ENCODE measurements around the gene MIAT. TPM values are rescaled to one million over a fixed set of nuclear protein-coding genes. Genes with fewer than 3 reads are reported as not detected.

Gene MIAT
- total and polyA plus RNA-seq, 4 donors = 0.18 to 1.5 (median 0.73) TPM

DNA sequence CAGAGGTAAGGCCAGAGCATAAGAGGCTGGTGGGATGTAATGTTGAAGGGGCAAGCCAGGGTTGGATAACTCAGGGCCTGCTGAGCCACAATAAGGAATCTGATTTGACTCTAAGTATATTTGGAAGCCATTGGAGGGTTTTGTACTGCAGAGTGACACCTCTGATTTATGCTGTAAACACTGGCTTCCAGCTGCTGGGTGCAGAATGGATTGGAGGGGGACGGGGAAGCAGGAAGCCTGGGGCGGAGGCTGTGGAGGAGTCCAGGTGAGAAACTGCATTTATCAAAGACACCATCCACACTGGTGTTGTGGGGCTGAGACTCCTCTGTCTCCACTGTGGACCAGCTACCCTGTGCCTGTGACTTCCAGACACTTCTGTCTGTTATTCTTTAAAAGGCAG lies 26.8 kb downstream of the MIAT start:
- no peak for TF ChIP-seq TAF1 (conservative IDR thresholded peaks at IDR 0.05)
- TF ChIP-seq HNF4A (conservative IDR thresholded peaks at IDR 0.05) = no peak
- TF ChIP-seq MAX (IDR thresholded peaks at IDR 0.05) = no peak
- TF ChIP-seq SP1 (IDR thresholded peaks at IDR 0.05) = no peak
- TF ChIP-seq ATF3 (IDR thresholded peaks at IDR 0.05) = no peak
- no peak for TF ChIP-seq FOXA1 (IDR thresholded peaks at IDR 0.05)
- TF ChIP-seq CTCF (IDR thresholded peaks at IDR 0.05; ENCODE audit: low read depth, low read length, missing input control) = no peak
- TF ChIP-seq, protein P1, sequence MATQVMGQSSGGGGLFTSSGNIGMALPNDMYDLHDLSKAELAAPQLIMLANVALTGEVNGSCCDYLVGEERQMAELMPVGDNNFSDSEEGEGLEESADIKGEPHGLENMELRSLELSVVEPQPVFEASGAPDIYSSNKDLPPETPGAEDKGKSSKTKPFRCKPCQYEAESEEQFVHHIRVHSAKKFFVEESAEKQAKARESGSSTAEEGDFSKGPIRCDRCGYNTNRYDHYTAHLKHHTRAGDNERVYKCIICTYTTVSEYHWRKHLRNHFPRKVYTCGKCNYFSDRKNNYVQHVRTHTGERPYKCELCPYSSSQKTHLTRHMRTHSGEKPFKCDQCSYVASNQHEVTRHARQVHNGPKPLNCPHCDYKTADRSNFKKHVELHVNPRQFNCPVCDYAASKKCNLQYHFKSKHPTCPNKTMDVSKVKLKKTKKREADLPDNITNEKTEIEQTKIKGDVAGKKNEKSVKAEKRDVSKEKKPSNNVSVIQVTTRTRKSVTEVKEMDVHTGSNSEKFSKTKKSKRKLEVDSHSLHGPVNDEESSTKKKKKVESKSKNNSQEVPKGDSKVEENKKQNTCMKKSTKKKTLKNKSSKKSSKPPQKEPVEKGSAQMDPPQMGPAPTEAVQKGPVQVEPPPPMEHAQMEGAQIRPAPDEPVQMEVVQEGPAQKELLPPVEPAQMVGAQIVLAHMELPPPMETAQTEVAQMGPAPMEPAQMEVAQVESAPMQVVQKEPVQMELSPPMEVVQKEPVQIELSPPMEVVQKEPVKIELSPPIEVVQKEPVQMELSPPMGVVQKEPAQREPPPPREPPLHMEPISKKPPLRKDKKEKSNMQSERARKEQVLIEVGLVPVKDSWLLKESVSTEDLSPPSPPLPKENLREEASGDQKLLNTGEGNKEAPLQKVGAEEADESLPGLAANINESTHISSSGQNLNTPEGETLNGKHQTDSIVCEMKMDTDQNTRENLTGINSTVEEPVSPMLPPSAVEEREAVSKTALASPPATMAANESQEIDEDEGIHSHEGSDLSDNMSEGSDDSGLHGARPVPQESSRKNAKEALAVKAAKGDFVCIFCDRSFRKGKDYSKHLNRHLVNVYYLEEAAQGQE (IDR thresholded peaks at IDR 0.05) = no peak
- TF ChIP-seq, protein P2, sequence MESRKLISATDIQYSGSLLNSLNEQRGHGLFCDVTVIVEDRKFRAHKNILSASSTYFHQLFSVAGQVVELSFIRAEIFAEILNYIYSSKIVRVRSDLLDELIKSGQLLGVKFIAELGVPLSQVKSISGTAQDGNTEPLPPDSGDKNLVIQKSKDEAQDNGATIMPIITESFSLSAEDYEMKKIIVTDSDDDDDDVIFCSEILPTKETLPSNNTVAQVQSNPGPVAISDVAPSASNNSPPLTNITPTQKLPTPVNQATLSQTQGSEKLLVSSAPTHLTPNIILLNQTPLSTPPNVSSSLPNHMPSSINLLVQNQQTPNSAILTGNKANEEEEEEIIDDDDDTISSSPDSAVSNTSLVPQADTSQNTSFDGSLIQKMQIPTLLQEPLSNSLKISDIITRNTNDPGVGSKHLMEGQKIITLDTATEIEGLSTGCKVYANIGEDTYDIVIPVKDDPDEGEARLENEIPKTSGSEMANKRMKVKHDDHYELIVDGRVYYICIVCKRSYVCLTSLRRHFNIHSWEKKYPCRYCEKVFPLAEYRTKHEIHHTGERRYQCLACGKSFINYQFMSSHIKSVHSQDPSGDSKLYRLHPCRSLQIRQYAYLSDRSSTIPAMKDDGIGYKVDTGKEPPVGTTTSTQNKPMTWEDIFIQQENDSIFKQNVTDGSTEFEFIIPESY (IDR thresholded peaks at IDR 0.05) = no peak
- no peak for TF ChIP-seq FOXA2 (IDR thresholded peaks at IDR 0.05)
- no peak for TF ChIP-seq RAD21 (IDR thresholded peaks at IDR 0.05)
- TF ChIP-seq NR2F2 (IDR thresholded peaks at IDR 0.05) = no peak
- no peak for TF ChIP-seq HNF4G (IDR thresholded peaks at IDR 0.05)
- TF ChIP-seq JUND (IDR thresholded peaks at IDR 0.05) = no peak
- TF ChIP-seq RXRA (IDR thresholded peaks at IDR 0.05) = no peak
- no peak for TF ChIP-seq EGR1 (IDR thresholded peaks at IDR 0.05; ENCODE audit: low read depth in 2 of 2)
- no peak for TF ChIP-seq YY1 (IDR thresholded peaks at IDR 0.05)
- H3K9me3 ChIP-seq (ENCODE audit: control insufficient read depth in 4 of 4, low read length in 3 of 4) = peaks cover 0 to 4% (median 0%) of the 10 kb centered on the region in 4 donors

GRCh38 chr22:26685601-26686000 lies 28.2 kb downstream of the MIAT start:
- Histone ChIP-seq H3K27ac (ENCODE audit: low read depth in 1 of 2, low read length in 2 of 2) (no peak overlapping the region), H3K36me3 (ENCODE audit: control insufficient read depth in 4 of 4, insufficient read depth in 3 of 4, low read depth in 1 of 4, low read length in 3 of 4) (peaks cover 0 to 8% (median 4%) of the 10 kb centered on the region in 4 donors), H3K9me3 (ENCODE audit: control insufficient read depth in 4 of 4, low read length in 3 of 4) (peaks cover 0 to 4% (median 0%) of the 10 kb centered on the region in 4 donors), H3K4me3 (ENCODE audit: low read depth in 1 of 3, low read length in 3 of 3) (no peak overlapping the region), H3K4me1 (ENCODE audit: control insufficient read depth in 4 of 4, insufficient read depth in 4 of 4, low read length in 3 of 4) (no peaks in the 10 kb centered on the region), H3K27me3 (ENCODE audit: control insufficient read depth in 4 of 4, insufficient read depth in 4 of 4, low read length in 3 of 4) (no peaks in the 10 kb centered on the region), H3K9ac (ENCODE audit: low read depth in 1 of 2, low read length in 2 of 2) (no peak overlapping the region)
- WGBS = 89% methylated on average over 6 of the region's 6 CpGs
- no peak for TF ChIP-seq TAF1 (conservative IDR thresholded peaks at IDR 0.05)
- no peak for TF ChIP-seq FOXA2 (IDR thresholded peaks at IDR 0.05)
- no peak for TF ChIP-seq NR2F2 (IDR thresholded peaks at IDR 0.05)
- TF ChIP-seq EGR1 (IDR thresholded peaks at IDR 0.05; ENCODE audit: low read depth in 2 of 2) = no peak
- TF ChIP-seq HNF4G (IDR thresholded peaks at IDR 0.05) = no peak
- no peak for TF ChIP-seq RAD21 (IDR thresholded peaks at IDR 0.05)
- TF ChIP-seq, protein P2 (IDR thresholded peaks at IDR 0.05) = no peak
- TF ChIP-seq RXRA (IDR thresholded peaks at IDR 0.05) = no peak
- no peak for TF ChIP-seq FOXA1 (IDR thresholded peaks at IDR 0.05)
- TF ChIP-seq HNF4A (conservative IDR thresholded peaks at IDR 0.05) = no peak
- DNase-seq (ENCODE audit: low spot score) = no peak

More for the DNA sequence above, 26.8 kb downstream of the MIAT start:
- peaks cover 0 to 10% (median 4%) of the 10 kb centered on the region in 4 donors for H3K36me3 ChIP-seq (ENCODE audit: control insufficient read depth in 4 of 4, insufficient read depth in 3 of 4, low read depth in 1 of 4, low read length in 3 of 4)
- no peaks in the 10 kb centered on the region for H3K27me3 ChIP-seq (ENCODE audit: control insufficient read depth in 4 of 4, insufficient read depth in 4 of 4, low read length in 3 of 4)
- no peak overlapping the region for H3K27ac ChIP-seq (ENCODE audit: low read depth in 1 of 2, low read length in 2 of 2)
- no peak overlapping the region for H3K9ac ChIP-seq (ENCODE audit: low read depth in 1 of 2, low read length in 2 of 2)
- DNase-seq (ENCODE audit: low spot score) = no peak
- 91% methylated on average over 2 of the region's 2 CpGs for WGBS
- H3K4me1 ChIP-seq (ENCODE audit: control insufficient read depth in 4 of 4, insufficient read depth in 4 of 4, low read length in 3 of 4) = no peaks in the 10 kb centered on the region
- H3K4me3 ChIP-seq (ENCODE audit: low read depth in 1 of 3, low read length in 3 of 3) = no peak overlapping the region
